OCI-LY7 (cell line): ENCODE results near the gene ACOXL. TPM values are rescaled to one million over a fixed set of nuclear protein-coding genes. Genes with fewer than 3 reads are reported as not detected.

ENCODE experiments used
- BruUV-seq: library from RNA; stranded (reverse); fragments of 400-500 nt; replicated peaks from 2 replicates; lab custom pipeline; 2021; lab: Mats Ljungman, UMichigan
- CTCF ChIA-PET: fragments of 300-600 bp; sonication (Branson Sonifier 250); formaldehyde crosslinking; loops from one replicate; lab custom pipeline; 2022; ENCODE audit warnings: antibody characterized with exemption; ENCODE audit not compliant: unreplicated experiment; lab: Charles Lee
- POLR2A ChIA-PET: fragments of 300-600 bp; sonication (Branson Sonifier 250); formaldehyde crosslinking; loops from one replicate; lab custom pipeline; 2022; ENCODE audit warnings: antibody characterized with exemption; lab: Charles Lee
- DNase-seq: peaks from one replicate; pipeline ENCODE4 v3.0.0-alpha.2; 2015; ENCODE audit warnings: low spot score
- H2AFZ ChIP-seq: fragments of 200-600 bp; sonication (generic), shearing (Covaris generic); 2 replicates; pipeline ENCODE4 v1.6.1; 2014; ENCODE audit warnings: mild to moderate bottlenecking, antibody characterized with exemption, low read length, moderate library complexity
- H3K27ac ChIP-seq: fragments of 200-600 bp; sonication (generic); 2 replicates; pipeline ENCODE4 v1.5.1; 2014; ENCODE audit warnings: mixed run types, low read depth, mild to moderate bottlenecking, moderate library complexity, low read length, inconsistent platforms; ENCODE audit not compliant: poor library complexity, severe bottlenecking
- H3K36me3 ChIP-seq: fragments of 200-600 bp; sonication (generic); 2 replicates; pipeline ENCODE4 v1.6.1; 2014; ENCODE audit warnings: mild to moderate bottlenecking, antibody characterized with exemption, low read length, moderate library complexity, mixed read lengths; ENCODE audit not compliant: insufficient read depth
- H3K4me1 ChIP-seq: fragments of 200-600 bp; sonication (generic); 2 replicates; pipeline ENCODE4 v1.5.1; 2014; ENCODE audit warnings: mild to moderate bottlenecking, low read length; ENCODE audit not compliant: insufficient read depth, poor library complexity, severe bottlenecking
- H3K4me2 ChIP-seq: fragments of 200-600 bp; sonication (generic); 2 replicates; pipeline ENCODE4 v1.6.1; 2014; ENCODE audit warnings: mild to moderate bottlenecking, low read length
- H3K4me3 ChIP-seq: fragments of 200-600 bp; sonication (generic); 2 replicates; pipeline ENCODE4 v1.5.1; 2014; ENCODE audit warnings: mild to moderate bottlenecking, low read depth, low read length; ENCODE audit not compliant: poor library complexity, severe bottlenecking
- H3K79me2 ChIP-seq: fragments of 200-600 bp; sonication (generic); 2 replicates; pipeline ENCODE4 v1.6.1; 2016; ENCODE audit warnings: low read depth, mild to moderate bottlenecking, low read length, moderate library complexity, mixed read lengths; ENCODE audit not compliant: insufficient read depth
- H3K9me2 ChIP-seq: fragments of 200-600 bp; sonication (generic); 2 replicates; pipeline ENCODE4 v1.6.1; 2016; ENCODE audit warnings: mild to moderate bottlenecking, low read length, mixed read lengths; ENCODE audit not compliant: insufficient read depth
- H3K9me3 ChIP-seq: fragments of 200-600 bp; sonication (generic); 2 replicates; pipeline ENCODE4 v1.6.1; 2014; ENCODE audit warnings: mild to moderate bottlenecking, mixed run types, low read length, mixed read lengths
- H4K20me1 ChIP-seq: fragments of 200-600 bp; sonication (generic); 2 replicates; pipeline ENCODE4 v1.6.1; 2014; ENCODE audit warnings: mild to moderate bottlenecking, antibody characterized with exemption, low read length, moderate library complexity, mixed read lengths; ENCODE audit not compliant: insufficient read depth
- EZH2phosphoT487 ChIP-seq: fragments of 200-600 bp; sonication (generic); IDR thresholded peaks from 2 replicates; pipeline ENCODE4 v1.6.1; 2018; ENCODE audit warnings: low read depth, borderline replicate concordance, mild to moderate bottlenecking, mixed run types, antibody characterized with exemption, low read length, moderate library complexity, mixed read lengths
- intact Hi-C: fragments of 100-400 bp; cut with micrococcal nuclease; formaldehyde crosslinking; loops from one replicate; pipeline ENCODE4 v1.10.0; 2022; ENCODE audit not compliant: unreplicated experiment
- total RNA-seq, 2 experiments: library from RNA; depleted of rRNA in 1 of 2; stranded (reverse); fragments of >200 nt in 1 of 2; shearing (Covaris generic) in 1 of 2; gene quantifications; 2 replicates each; pipeline ENCODE4 v1.2.3, GENCODE V29; 2014 to 2022
- TF ChIP-seq, protein P1 (sequence below): fragments of 200-600 bp; sonication (generic); conservative IDR thresholded peaks from 2 replicates; pipeline ENCODE4 v1.5.1; 2014; ENCODE audit warnings: mild to moderate bottlenecking, antibody characterized with exemption, low read length, moderate library complexity, mixed read lengths

The ACOXL gene
- total RNA-seq, 2 experiments from 2014 or later, result 1.4 TPM; not detected in 1

DNA sequence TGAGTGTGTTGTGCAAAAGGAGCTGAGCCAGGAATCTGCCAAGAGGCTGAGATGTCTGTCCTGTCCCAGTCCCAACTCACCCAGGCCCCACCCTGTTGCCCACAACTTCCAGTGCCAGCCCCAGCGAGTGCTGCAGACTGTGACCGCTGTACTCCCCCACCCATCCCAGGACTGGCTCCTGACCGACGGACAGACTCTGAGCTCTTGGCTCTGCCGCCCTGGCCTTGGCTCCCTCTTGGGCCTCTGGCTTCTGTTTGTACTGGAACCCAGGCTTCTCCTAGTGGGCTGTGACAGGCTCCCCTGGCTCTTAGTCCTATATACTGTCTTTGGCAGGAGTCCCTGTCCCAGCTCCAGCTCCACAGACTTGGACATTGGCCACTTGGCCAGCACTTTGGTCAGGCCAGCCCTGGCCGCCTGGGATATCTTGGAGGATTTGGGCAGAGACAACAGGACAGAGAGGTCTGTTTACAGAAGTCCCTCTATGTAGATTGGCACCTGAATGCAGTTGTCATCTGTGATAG is 41.1 kb downstream of the ACOXL start:
- TF ChIP-seq, protein P1, sequence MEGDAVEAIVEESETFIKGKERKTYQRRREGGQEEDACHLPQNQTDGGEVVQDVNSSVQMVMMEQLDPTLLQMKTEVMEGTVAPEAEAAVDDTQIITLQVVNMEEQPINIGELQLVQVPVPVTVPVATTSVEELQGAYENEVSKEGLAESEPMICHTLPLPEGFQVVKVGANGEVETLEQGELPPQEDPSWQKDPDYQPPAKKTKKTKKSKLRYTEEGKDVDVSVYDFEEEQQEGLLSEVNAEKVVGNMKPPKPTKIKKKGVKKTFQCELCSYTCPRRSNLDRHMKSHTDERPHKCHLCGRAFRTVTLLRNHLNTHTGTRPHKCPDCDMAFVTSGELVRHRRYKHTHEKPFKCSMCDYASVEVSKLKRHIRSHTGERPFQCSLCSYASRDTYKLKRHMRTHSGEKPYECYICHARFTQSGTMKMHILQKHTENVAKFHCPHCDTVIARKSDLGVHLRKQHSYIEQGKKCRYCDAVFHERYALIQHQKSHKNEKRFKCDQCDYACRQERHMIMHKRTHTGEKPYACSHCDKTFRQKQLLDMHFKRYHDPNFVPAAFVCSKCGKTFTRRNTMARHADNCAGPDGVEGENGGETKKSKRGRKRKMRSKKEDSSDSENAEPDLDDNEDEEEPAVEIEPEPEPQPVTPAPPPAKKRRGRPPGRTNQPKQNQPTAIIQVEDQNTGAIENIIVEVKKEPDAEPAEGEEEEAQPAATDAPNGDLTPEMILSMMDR, result no peak
- TF ChIP-seq EZH2phosphoT487, result no peak
- Histone ChIP-seq H3K9me2 (no peaks in the 10 kb centered on the region), H3K79me2 (no peaks in the 10 kb centered on the region), H3K36me3 (no peaks in the 10 kb centered on the region), H3K9me3 (no peaks in the 10 kb centered on the region), H3K4me2 (no peak overlapping the region), H3K4me3 (no peak overlapping the region), H3K4me1 (no peaks in the 10 kb centered on the region), H4K20me1 (no peaks in the 10 kb centered on the region), H3K27ac (no peak overlapping the region), H2AFZ (no peak overlapping the region)
- BruUV-seq, result no TSS peak
- ChIA-PET POLR2A (no interaction called here), CTCF (no interaction called here)
- DNase-seq, result no peak
- intact Hi-C loops, result no loop called here

DNA sequence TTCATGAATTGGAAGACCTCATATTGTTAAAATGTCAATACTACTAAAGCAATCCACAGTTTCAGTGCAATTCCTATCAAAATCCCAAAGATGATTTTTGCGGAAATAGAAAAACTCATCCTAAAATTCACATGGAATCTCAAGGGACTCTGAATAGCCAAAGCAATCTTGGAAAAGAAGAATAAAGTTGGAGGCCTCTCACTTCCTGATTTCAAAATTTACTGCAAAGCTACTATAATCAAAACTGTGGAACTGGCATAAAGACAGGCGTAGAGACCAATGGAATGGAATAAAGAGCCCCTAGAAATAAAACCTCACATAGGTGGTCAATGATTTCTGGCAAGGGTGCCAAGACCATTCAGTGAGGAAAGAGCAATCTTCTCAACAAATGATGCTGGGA is 42.3 kb downstream of the ACOXL start:
- CTCF ChIA-PET, result no interaction called here
- TF ChIP-seq, protein P1, result no peak
- no peak for TF ChIP-seq EZH2phosphoT487
- BruUV-seq, result no TSS peak

DNA sequence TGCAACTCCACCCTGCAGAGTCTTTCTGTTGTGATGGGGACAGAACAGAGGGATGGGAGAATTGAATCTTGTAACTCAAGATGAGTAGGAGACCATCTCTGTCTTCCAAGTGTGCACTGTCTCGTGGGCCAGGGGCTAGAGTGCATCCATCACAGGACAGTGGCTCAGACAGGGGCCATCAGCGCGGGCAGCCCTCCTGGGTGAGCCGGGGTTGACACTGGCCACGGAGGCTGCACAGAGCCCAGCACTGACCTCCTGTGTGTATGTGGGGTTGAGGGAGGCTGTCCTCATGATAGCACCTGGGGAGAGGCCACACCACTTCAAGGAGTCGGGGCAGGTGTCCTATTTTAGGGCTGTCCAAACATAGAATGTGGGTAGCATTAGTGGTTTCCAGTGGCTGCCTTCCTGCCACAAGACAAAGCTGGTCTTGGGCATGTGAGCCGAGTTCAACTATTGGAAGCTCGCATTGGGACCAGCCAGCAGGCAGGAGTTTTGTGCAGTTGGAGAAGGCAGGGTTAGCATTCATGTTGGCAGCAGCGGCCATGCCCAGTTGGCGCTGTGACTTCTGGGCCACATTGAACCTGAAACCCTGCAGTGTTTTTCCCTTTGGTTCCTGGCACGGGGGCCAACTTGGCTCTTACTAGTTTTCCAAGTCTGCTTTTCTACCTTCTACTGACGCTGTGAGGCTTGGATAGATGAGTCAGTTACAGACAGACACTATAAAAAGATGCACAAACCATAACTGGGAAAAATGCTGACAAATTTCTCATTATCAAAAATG is 45.3 kb downstream of the ACOXL start:
- no peak for DNase-seq
- no peaks in the 10 kb centered on the region for H4K20me1 ChIP-seq
- intact Hi-C loops, result no loop called here
- CTCF ChIA-PET, result no interaction called here
- no peaks in the 10 kb centered on the region for H3K36me3 ChIP-seq
- no peaks in the 10 kb centered on the region for H3K4me1 ChIP-seq
- no peaks in the 10 kb centered on the region for H3K79me2 ChIP-seq
- H2AFZ ChIP-seq, result no peak overlapping the region
- no peak overlapping the region for H3K27ac ChIP-seq
- no peaks in the 10 kb centered on the region for H3K9me2 ChIP-seq
- no peaks in the 10 kb centered on the region for H3K9me3 ChIP-seq
- TF ChIP-seq EZH2phosphoT487, result no peak
- TF ChIP-seq, protein P1, result no peak
- H3K4me3 ChIP-seq, result no peak overlapping the region
- POLR2A ChIA-PET, result no interaction called here
- BruUV-seq, result no TSS peak
- H3K4me2 ChIP-seq, result no peak overlapping the region

More for the DNA sequence above, 42.3 kb downstream of the ACOXL start:
- H3K9me2 ChIP-seq, result no peaks in the 10 kb centered on the region
- H3K27ac ChIP-seq, result no peak overlapping the region
- H2AFZ ChIP-seq, result no peak overlapping the region
- intact Hi-C loops, result no loop called here
- H3K79me2 ChIP-seq, result no peaks in the 10 kb centered on the region
- H3K36me3 ChIP-seq, result no peaks in the 10 kb centered on the region
- no peak for DNase-seq
- no peak overlapping the region for H3K4me2 ChIP-seq
- H4K20me1 ChIP-seq, result no peaks in the 10 kb centered on the region
- H3K4me1 ChIP-seq, result no peaks in the 10 kb centered on the region
- no peaks in the 10 kb centered on the region for H3K9me3 ChIP-seq
- no peak overlapping the region for H3K4me3 ChIP-seq
- POLR2A ChIA-PET, result interaction anchor here (0.6 kb wide), 1 partner anchor 942 kb away, joined by 3 read pairs; no protein-coding TSS in a partner anchor
